HG03095 (cell line): ENCODE measurements around the gene NDOR1.
"Not testable (repeated sequence)": the region's sequence is repeated elsewhere in the genome, so short reads cannot be mapped to it uniquely, and the experiment has no call there.

Experiments used
- ATAC-seq: cut with Tn5 transposase; IDR thresholded peaks from one replicate; pipeline ENCODE4 v1.9.1; 2021; ENCODE audit warnings: moderate library complexity; ENCODE audit not compliant: unreplicated experiment

NDOR1 gene

DNA sequence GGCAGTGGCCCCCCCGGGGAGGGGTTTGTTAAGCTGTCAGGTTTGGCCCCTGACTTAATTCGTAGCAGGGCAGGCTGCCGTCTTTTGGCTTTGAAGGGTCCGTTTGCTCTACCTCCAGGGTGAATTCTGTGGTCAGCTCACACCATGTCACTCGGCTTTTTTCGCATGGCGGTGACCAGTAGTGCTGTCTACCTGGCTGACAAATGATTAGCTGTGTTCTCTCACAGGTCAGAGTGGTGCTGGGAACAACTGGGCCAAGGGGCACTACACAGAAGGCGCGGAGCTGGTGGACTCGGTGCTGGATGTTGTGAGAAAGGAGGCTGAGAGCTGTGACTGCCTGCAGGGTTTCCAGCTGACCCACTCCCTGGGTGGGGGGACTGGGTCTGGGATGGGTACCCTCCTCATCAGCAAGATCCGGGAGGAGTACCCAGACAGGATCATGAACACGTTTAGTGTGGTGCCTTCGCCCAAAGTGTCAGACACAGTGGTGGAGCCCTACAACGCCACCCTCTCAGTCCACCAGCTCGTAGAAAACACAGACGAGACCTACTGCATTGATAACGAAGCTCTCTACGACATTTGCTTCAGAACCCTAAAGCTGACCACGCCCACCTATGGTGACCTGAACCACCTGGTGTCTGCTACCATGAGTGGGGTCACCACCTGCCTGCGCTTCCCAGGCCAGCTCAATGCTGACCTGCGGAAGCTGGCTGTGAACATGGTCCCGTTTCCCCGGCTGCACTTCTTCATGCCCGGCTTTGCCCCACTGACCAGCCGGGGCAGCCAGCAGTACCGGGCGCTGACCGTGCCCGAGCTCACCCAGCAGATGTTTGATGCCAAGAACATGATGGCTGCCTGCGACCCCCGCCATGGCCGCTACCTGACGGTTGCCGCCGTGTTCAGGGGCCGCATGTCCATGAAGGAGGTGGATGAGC, 37.0 kb downstream of the NDOR1 start:
- ATAC-seq, result no peak

DNA sequence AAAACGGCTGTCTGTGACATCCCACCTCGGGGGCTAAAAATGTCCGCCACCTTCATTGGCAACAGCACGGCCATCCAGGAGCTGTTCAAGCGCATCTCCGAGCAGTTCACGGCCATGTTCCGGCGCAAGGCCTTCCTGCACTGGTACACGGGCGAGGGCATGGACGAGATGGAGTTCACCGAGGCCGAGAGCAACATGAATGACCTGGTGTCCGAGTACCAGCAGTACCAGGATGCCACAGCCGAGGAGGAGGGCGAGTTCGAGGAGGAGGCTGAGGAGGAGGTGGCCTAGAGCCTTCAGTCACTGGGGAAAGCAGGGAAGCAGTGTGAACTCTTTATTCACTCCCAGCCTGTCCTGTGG, 37.7 kb downstream of the NDOR1 start:
- ATAC-seq, result not testable (repeated sequence)

DNA sequence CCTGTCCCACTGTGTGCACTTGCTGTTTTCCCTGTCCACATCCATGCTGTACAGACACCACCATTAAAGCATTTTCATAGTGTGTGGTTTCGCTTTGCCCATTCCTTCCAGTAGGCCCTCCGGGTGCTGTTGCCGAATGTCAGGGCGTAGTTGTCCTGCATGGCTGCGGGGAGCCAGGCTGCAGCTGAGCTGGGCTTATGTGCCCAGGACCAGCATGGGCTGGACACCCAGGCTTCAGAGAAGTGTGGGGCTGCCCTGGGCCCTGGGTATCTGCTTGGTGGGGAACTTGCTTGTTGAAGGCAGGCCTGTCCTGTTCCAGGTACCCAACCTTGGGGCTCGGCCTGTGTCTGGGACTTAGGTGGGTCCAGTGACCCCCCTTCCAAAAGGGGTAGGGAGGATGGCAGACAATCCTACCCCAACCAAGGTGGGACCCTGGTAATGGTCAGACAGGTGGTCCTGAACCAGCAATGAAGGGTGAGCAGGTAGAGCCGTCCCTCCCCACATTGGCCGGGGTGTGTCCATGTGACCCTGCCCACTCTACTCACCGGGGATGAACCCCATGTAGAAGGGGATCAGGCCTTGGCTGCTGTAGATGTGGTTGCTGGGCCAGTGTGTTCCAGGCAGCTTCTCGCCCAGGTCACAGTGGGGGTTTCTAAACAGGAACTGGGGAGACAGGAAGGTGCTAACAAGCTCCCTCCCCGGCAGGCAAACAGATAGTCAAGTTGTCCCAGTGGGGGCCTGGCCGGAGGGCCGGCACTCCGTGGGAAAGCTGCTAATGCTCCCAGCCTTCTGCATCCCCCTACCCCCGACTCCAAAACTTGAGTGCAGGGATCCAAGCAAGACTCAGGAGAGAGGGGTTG, 38.4 kb downstream of the NDOR1 start:
- ATAC-seq, result no peak

DNA sequence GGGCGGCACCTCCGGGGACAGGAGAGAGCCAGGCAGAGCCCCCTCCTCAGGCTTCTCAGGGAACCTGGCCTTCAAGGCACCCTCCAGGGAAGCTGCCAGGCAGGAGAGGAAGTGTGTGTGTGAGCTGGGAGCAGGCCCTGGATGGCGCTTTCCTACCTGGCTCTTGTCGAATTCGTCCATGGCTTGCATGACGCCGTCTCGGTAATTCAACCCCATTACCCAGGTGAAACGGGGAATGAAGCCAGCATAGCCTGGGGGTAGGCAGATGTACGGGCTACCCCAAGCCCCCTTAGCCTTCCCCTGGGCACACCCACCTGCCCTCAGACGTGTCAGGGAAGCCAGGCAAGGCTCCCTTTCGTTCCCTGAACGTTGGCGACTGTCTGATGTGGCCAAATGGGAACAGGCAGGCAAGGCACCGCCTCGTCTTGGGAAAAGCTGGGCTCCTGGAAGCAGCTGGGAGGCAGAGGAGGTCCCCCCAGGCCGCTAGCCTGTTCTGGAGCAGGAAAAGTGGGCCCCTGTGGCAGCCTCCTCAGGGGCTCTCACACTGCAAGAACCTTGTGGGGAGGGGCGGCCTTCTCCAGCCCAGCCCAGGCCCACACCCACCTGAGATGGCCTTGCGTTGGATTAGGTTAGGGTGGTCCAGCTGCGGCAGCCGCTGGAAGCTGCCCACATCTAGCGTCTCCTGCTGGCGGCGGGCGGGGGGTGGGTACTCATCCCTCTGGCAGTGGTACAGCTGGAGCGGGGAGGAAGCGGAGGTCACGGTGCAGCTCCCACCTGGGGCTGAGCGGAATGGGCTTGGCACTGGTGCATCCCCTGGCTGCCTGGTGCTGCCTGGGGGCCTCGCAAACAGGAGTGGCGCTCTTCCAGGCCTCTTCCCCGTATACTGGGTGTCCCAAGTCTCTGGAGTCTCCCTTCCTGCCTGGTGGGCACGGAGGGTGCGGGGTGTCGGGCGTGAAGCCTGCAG, 39.3 kb downstream of the NDOR1 start:
- no peak for ATAC-seq

DNA sequence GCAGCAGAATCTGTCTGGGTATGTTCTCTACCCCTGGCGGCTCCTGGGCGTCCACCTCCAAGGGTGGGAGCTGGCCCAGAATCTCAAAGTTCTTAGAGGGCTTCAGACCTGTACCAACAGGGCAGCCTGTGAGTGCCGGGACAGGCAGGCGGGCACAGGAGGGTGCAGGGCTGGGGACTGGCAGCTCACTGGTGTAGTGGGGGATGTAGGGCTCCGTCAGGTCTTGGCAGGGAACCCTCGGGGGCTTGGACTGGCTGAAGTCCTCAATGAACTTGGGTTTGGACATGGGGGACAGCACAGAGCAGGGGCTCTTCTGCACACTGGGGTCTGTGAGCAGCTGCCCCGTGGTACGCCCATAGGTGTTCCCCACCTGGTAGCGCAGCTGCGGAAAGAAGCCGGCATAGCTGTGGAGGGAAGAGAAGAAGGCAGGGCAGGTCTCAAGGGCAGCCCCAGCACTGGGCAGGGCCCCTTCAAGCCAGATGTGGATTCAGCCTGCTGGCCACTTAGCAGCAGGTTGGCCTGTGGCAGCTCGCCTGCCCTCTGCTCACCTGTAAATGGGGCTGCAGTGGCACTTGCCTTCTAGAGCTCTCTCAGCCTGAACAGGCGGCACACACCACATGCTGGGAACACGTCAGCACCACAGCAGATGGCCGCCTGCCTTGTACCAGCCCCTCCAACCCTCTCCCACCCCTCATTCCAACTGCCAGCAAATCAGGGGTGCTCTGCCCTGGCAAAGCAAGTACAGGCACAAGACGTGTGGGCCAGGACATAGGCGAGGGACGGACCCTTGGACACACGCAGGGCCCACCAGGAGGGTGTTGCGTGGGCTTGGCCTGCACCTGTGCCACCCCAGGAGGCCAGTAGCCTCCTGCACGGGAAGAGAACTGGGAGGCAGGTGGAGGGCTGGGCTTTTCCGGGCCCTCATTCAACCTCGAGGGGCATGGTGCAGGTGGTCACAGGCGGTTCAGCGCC, 40.2 kb downstream of the NDOR1 start:
- no peak for ATAC-seq

DNA sequence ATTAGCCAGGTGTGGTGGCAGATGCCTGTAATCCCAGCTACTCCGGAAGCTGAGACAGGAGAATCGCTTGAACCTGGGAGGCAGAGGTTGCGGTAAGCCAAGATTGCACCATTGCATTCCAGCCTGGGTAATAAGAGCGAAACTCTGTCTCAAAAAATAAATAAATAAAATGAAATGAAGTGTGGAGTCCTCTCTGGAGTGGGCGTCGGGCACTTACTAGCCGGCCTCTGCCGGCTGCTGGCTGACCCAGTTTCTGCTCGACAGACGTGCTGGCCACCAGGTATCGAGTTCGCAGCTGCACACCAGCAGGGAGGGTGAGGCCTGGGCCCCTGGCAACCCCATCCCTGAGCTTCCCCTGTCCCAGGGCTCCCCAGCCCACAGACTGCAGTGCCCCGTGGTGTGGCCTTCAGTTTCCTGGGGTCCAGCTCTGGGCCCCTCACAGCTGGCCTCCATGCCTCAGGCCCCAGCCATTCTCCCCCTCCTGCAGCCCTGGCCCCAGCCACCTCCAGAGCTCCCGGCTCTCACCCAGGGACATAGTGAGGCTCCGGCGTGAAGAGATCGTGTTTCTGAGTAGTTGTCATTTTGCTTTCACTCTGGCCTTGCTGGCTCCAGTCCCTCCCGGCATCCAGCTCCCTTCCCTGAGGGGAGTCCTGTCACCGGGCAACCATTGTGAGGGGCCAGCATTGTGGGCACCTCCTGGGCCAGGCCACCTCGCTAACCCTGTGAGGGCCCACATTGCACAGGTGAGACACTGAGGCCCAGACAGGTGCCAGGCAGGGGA, 41.8 kb downstream of the NDOR1 start:
- no peak for ATAC-seq

DNA sequence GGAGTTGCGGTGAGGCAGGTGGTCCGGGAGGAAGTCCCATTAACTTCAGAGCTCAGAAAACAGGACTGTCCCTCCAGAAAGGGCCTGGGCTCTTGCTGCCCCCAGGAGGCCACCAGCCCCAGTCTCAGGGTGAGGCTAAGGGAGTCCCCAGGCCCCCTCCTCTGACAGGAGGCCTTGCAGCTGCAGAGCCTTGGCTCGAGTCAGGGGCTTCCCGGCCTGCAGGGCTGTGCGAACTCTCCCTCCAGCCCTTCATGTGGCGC, 42.3 kb downstream of the NDOR1 start:
- no peak for ATAC-seq

DNA sequence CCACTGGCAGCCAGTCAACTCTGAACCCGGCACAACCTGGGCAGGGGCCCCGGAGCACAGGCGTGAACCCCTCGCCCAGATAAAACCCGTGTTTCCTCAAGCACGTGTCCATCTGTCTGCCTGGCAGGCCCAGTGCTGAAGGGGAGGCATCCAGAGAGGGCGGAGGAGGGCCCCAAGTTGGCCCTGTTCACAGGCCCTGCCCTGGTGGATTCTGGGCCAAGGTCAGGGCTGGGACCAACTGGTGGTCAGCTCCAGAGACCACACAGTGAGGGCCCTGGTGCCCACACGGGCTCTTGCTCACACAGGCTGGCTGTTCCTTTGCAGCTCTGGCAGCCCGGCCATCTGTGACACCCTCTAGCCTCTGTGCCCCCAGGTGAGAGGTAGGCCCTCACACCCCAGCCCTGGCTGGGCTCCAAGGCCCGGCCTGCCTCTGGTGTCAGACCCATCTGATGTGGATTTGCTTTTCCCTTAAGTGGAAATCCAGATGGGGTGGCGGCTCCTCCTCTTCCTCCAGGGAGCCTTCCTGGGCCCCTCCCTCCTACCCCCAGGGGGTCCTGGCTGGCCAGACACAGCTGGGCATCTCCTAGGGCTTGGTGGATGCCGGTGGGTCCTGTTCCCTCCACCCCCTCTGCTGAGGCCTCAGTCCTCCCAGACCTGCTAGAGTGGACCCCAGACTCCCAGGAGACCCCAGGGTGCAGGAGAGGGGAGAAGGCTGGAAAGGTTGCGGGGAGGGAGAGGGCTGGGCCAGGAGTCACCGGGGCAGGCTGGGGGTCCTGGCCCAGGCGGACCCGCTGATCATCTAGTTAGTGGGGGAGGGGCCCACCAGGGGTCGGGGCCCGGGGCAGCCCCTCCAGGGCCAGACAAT, 45.1 kb downstream of the NDOR1 start:
- ATAC-seq, result no peak

DNA sequence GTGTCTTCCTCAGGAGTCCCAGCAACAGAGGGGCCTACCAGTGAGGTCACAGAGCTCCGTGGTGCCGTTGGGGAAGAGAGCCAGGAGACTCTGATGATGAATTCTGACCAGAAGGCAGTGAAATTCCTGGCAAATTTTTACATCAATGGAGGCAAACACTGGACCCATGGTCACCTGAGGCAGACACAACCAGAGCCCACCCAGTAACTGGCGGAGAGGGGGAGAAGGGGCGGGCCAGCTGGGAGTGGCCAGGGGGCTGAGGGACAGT, 45.6 kb downstream of the NDOR1 start, which contains the start of gene STPG3:
TSS of gene STPG3 (plus strand) at position 93 of the 268 bp plus-strand sequence. CDS start at position 94, 1 bp downstream.
- ATAC-seq, result no peak

DNA sequence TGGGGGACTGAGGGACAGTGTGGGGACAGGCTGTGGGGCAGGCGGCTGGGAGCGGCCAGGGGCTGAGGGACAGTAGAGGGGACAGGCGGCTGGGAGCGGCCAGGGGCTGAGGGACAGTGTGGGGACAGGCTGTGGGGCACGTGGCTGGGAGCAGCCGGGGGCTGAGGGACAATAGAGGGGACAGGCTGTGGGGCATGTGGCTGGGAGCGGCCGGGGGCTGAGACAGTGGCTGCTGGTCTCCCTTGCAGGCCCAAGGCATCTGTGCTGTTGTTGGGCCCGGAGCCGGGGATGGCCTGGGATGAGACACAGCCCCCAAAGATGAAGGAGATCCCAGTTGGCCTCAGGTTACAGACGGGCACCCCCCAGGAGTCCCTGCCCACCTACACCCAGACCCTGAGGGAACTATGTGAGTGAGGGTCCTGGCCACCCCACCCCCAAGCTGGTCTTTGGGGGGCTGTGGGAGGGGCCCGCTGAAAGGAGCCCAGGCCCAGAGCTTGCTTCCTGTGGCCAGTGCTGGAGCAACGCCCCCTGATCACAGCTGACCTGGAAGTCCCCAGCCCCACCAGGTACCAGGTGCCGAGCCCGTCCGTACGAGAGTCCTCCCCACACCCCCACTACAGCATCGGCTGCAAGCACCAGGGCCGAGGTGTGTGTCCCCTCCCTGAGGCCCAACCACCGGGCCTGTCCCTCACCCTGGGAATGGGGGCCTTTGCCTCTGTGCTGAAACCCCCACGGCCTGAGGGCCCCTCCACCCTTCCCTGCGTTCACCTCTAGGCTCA, 46.2 kb downstream of the NDOR1 start:
- ATAC-seq, result no peak

DNA sequence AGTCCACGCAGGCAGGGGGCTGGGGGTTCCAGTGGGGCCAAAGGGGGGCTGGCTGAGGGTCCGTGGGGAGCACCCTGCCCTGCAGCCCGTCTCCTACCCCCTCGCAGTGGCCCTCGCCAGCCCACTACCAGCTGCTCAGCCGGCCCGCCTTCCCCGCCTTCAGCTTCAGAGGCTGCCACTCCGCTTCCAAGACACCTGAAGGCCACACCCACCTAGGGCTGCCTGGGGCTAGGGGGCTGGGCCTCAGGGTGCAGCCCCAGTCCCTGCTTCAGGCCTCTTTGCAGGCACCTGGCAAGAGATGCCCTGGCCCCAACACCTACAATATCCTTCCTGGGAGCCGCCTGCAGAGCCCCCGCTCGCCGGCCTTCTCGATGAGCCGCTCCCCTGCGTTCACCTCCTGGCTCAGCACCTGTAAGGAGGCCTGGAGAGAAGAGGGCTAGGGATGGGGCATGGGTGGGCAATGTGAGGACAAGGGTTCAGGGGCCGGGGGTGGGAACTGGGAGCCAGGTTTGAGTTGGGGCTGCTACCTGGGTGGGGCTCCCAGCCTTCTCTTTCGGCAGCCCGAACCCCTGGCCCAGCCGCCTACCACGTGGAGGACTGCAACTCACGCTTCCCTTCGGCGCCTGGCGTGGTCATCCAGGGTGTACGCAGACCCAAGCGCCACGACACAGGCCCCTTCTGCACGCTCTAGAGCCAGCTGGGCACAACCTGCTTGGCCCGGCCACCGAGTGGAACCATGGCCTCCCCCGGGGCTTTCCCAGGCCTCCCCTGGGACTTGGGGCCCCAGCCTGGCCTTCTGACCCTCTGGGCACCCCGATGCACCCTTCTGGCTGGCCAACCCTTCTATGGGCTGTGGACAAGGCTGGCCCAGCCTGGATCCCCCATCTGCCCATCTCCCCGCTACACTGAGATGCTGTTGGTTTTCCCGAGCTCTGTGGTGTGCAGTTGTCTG, 47.3 kb downstream of the NDOR1 start:
- no peak for ATAC-seq

DNA sequence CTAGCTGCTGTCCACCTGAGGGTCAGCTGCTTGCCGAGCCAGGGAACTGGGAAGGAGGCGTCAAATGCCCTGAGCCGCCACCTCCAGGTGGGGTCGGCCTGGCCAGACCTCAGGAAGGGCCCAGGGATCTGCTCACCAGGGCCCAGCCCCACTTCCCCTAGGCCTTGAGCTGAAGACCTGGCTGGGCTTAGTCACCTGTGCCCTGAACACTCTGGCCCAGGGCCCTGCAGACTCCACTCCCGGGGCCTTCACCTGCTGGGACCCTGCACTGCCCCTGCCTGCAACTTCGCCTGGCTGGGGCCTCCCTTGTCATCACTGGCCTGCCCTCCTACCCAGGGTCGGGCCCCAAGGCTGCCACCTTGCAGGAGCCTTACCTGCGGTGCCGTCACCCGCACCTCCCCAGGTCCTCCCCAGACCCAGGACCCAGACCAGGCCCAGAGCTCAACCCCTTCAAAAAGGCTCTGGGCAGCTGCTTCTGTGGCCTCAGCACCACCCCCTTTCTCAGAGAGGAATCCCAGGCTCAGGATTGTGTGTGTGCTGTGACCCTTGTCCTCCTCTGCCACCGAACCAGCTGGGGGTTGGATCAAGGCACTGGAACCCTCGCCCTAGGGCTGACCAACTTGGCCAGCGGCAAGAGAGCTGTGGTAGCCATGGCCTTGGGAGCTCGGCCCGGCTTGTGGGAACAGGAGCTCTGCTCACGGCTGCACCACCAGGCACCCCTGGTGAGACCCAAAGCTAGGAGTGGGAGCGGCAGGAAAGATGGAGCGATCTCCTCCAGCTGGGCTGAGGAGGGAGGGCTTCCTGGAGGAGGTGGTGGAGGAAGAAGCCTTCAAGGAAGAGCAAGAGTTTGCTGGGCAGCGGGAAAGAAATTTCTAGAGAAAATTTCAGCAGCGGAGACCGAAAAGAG, 48.5 kb downstream of the NDOR1 start:
- ATAC-seq, result no peak

DNA sequence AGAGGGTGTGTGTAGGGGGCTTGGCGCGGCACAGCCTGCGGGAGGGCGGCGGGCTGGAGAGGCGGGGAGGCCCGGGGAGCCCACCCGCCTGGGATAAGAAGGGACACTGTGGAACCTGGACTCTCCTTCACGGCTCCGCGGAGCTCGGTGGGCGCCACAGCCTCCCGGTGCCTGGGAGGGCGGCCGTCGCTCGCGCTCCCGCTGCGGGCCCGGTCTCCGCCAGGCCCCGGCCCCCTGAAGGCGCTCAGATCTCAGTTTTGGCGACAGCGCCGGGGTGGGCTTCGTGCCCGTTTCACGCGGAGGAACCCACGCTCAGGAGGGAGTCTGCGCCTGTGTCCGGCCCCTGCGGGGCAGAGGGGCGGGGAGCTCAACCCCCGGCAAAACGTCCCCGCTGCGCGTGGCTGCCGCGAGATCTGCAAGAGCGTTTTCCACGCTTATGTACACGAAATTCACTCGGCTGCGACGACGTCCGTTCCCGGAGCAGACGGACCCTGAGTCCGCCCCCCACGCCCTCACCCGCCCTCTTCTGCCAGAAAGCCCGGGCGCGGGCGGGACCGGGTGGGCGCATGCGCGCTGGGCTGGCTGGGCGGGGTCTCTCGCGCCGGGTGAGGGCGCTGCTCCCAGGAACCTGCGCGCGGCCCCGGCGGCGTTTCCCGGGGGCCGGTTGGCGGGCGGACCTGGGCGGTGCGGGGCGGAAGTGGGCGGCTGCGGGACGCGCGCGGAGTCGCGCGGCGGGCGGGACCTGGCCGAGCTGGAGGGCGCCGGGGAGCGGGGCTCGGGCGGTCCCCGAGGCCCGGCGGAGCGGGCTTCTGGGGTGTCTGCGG, 49.3 kb downstream of the NDOR1 start, which contains the start of gene NELFB:
TSS of gene NELFB (plus strand) at position 704 of the 824 bp plus-strand sequence.
- peak; percentile 61 for ATAC-seq

DNA sequence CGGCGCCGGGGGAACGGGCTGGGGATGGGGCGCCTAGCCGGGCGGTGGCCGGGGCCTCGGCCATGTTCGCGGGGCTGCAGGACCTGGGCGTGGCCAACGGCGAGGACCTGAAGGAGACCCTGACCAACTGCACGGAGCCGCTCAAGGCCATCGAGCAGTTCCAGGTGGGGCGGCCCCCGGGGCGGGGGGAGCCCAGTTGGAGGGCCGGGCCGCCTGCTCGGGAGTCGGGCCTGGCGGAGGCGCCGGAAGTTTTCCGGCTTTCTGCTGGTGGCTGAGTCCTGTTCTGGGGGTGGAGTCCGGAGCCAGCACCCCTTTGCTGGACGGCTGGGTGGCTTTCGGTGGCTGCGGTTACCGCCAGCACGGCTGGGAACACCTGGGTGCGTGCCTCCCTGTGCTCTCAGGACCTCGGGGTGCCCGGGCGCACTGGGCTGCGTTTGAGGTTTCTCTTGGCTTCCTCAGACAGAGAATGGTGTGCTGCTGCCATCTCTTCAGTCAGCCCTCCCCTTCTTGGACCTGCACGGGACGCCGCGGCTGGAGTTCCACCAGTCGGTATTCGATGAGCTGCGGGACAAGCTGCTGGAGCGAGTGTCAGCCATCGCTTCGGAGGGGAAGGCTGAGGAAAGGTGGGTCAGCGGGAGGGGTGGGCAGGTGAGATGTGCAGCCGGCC, 50.1 kb downstream of the NDOR1 start:
- no peak for ATAC-seq
